Measurements from ENCODE around the gene TUFT1. TPM values are rescaled to one million over a fixed set of nuclear protein-coding genes. Genes with fewer than 3 reads are reported as not detected.

The TUFT1 gene
- total and polyA plus RNA-seq, 9 of the 15 experiments (the other 6 are each of a cell fraction or from before 2014, with no cell fraction given), result 0.54 to 2.0 (median 1.7) TPM

GRCh38 chr1:151629278-151629677 lies 89.2 kb downstream of the TUFT1 start:
- ChIA-PET CTCF (ENCODE audit: low intra/inter-chr PET ratio) (no interaction called here), POLR2A (interaction anchor here (1.4 kb wide), 1 partner anchor 10 kb away, joined by 6 read pairs; no protein-coding TSS in a partner anchor)
- Histone ChIP-seq H3K27me3 (ENCODE audit: control insufficient read depth in 2 of 2, insufficient read depth in 2 of 2, low read length in 2 of 2) (no peaks in the 10 kb centered on the region), H3K9me3 (replicated peaks; ENCODE audit: control insufficient read depth, insufficient read depth, low read depth, low read length) (no peaks in the 10 kb centered on the region), H4K20me1 (replicated peaks; ENCODE audit: control insufficient read depth, insufficient read depth, low read length) (no peaks in the 10 kb centered on the region), H3K4me1 (replicated peaks in 1 of 2; ENCODE audit: control insufficient read depth in 2 of 2, insufficient read depth in 2 of 2, low read length in 2 of 2) (no peaks in the 10 kb centered on the region; a peak in 1 of 5 replicates), H3K4me2 (ENCODE audit: insufficient read depth, low read length) (no peak overlapping the region), H3K4me3 (no peak overlapping the region), H2AFZ (ENCODE audit: low read depth, low read length) (no peak overlapping the region), H3K36me3 (ENCODE audit: control insufficient read depth, insufficient read depth, low read length) (no peaks in the 10 kb centered on the region), H3K9ac (ENCODE audit: insufficient read depth in 1 of 2, low read depth in 2 of 2, low read length in 2 of 2) (no peak overlapping the region), H3K9me1 (ENCODE audit: control insufficient read depth, insufficient read depth, low read length) (no peaks in the 10 kb centered on the region), H3K27ac (ENCODE audit: extremely low read depth, low read depth, low read length) (no peak overlapping the region), H3K79me2 (ENCODE audit: control insufficient read depth, insufficient read depth, low read length) (0 out of 3 replicates have a peak, but pooled peaks cover 2% of the 10 kb centered on the region)
- no peak for FAIRE-seq
- no peak for DNase-seq (ENCODE audit: extremely low read depth in 1 of 4, low spot score in 3 of 4)
- BruUV-seq (replicated peaks), result no TSS peak
- intact Hi-C loops (cut with micrococcal nuclease), result no loop called here
- 81% methylated on average over 9 of the region's 9 CpGs for WGBS (ENCODE audit: insufficient coverage, low coverage, missing lambda C conversion rate)
- in situ Hi-C loops (cut with MboI), result no loop called here
- ATAC-seq, result no peak
- TF ChIP-seq ADNP (tag; IDR thresholded peaks at IDR 0.05) (no peak), MXI1 (IDR thresholded peaks at IDR 0.05; ENCODE audit: low read depth, low read length) (no peak), ZNF408 (CRISPR knock-in tag; IDR thresholded peaks at IDR 0.05; ENCODE audit: low read depth) (peak; percentile 92), JUN (IDR thresholded peaks at IDR 0.05; ENCODE audit: borderline replicate concordance, low read depth, low read length) (no peak), JUN (CRISPR knock-in tag; IDR thresholded peaks at IDR 0.05; ENCODE audit: borderline replicate concordance) (no peak), SP1 (CRISPR knock-in tag; IDR thresholded peaks at IDR 0.05) (no peak), BRCA1 (IDR thresholded peaks at IDR 0.05) (no peak), BRCA1 (CRISPR knock-in tag; IDR thresholded peaks at IDR 0.05) (no peak), BMI1 (IDR thresholded peaks at IDR 0.05; ENCODE audit: low read length) (no peak), ZNF277 (CRISPR knock-in tag; IDR thresholded peaks at IDR 0.05; ENCODE audit: borderline replicate concordance) (peak; percentile 98), ZNF766 (CRISPR knock-in tag; conservative IDR thresholded peaks at IDR 0.05) (no peak), ZNF324 (CRISPR knock-in tag; IDR thresholded peaks at IDR 0.05) (no peak), MAZ (CRISPR knock-in tag; conservative IDR thresholded peaks at IDR 0.05 in 1 of 2, IDR thresholded peaks at IDR 0.05 in 1 of 2) (no peak), HINFP (tag; conservative IDR thresholded peaks at IDR 0.05; ENCODE audit: low read depth) (no peak), POLR2AphosphoS2 (IDR thresholded peaks at IDR 0.05; ENCODE audit: low read length) (no peak), ZHX1 (conservative IDR thresholded peaks at IDR 0.05; ENCODE audit: low read length) (no peak), CGGBP1 (CRISPR knock-in tag; IDR thresholded peaks at IDR 0.05) (no peak), ZNF79 (CRISPR knock-in tag; IDR thresholded peaks at IDR 0.05; ENCODE audit: low read depth) (peak; percentile 31; the same call in 1 of the 2 replicates), CREB1 (IDR thresholded peaks at IDR 0.05) (no peak), CREB1 (CRISPR knock-in tag; IDR thresholded peaks at IDR 0.05) (no peak)

Measured in K562 (cell line).